ENCODE data around the gene NPC2.

GRCh38 chr14:74541225-74541624 lies 48.1 kb upstream of the NPC2 start:
- TF ChIP-seq POLR2AphosphoS5 (IDR thresholded peaks at IDR 0.05; ENCODE audit: low read depth, low read length) (no peak), SIN3A (IDR thresholded peaks at IDR 0.05; ENCODE audit: borderline replicate concordance, insufficient read depth, low read length) (no peak)
